Mesenchymal stem cell (in vitro differentiated cells and primary cell): Measurements from ENCODE around the gene RASGEF1C.
A peak's percentile ranks its signal among the peaks of the same experiment; 100 is the strongest.
"Not testable (repeated sequence)": the region's sequence is repeated elsewhere in the genome, so short reads cannot be mapped to it uniquely, and the experiment has no call there.

Experiments used
- DNase-seq: peaks from one replicate; pipeline ENCODE4 v3.0.0-alpha.2; 2013
- H2AFZ ChIP-seq: one replicate; pipeline ENCODE4 v1.6.1; 2013; ENCODE audit warnings: low read depth, mild to moderate bottlenecking, control low read depth, inconsistent platforms, low read length, moderate library complexity
- H2AK5ac ChIP-seq: 2 replicates; pipeline ENCODE4 v1.6.1; 2013; ENCODE audit warnings: low read length, moderate library complexity, mild to moderate bottlenecking, inconsistent platforms; ENCODE audit not compliant: severe bottlenecking
- H2BK120ac ChIP-seq: one replicate; pipeline ENCODE4 v1.6.1; 2013; ENCODE audit warnings: low read depth, mild to moderate bottlenecking, inconsistent platforms, low read length, moderate library complexity
- H2BK12ac ChIP-seq, 2 experiments: one replicate each; pipeline ENCODE4 v1.6.1; 2013; ENCODE audit warnings: inconsistent platforms in 2 of 2, low read length in 2 of 2, mild to moderate bottlenecking in 2 of 2, moderate library complexity in 2 of 2, control low read depth in 1 of 2
- H2BK15ac ChIP-seq: one replicate; pipeline ENCODE4 v1.6.1; 2013; ENCODE audit warnings: mild to moderate bottlenecking, low read depth, inconsistent platforms; ENCODE audit not compliant: poor library complexity, severe bottlenecking
- H2BK5ac ChIP-seq: 2 replicates; pipeline ENCODE4 v1.6.1; 2013; ENCODE audit warnings: low read depth, mild to moderate bottlenecking, low read length, control low read depth, inconsistent platforms; ENCODE audit not compliant: poor library complexity, severe bottlenecking
- H3K14ac ChIP-seq, 2 experiments: one replicate each; pipeline ENCODE4 v1.6.1; 2013; ENCODE audit warnings: inconsistent platforms in 2 of 2, low read length in 2 of 2, control low read depth in 1 of 2, mild to moderate bottlenecking in 1 of 2, moderate library complexity in 1 of 2
- H3K18ac ChIP-seq, 2 experiments: one replicate each; pipeline ENCODE4 v1.6.1; 2013; ENCODE audit warnings: inconsistent platforms in 2 of 2, low read length in 2 of 2, control low read depth in 1 of 2, low read depth in 1 of 2, mild to moderate bottlenecking in 1 of 2
- H3K23ac ChIP-seq, 2 experiments: one replicate each; pipeline ENCODE4 v1.6.1; 2013; ENCODE audit warnings: inconsistent platforms in 2 of 2, low read length in 2 of 2, mild to moderate bottlenecking in 2 of 2, moderate library complexity in 2 of 2, control low read depth in 1 of 2
- H3K27ac ChIP-seq: 2 replicates; pipeline ENCODE4 v1.5.1; 2013; ENCODE audit warnings: mild to moderate bottlenecking, moderate library complexity, low read length, control low read depth, inconsistent platforms; ENCODE audit not compliant: poor library complexity, severe bottlenecking
- H3K27me3 ChIP-seq, 2 experiments: 2 replicates each; pipeline versions ENCODE4 v1.6.1 to v1.7.0; 2013; ENCODE audit warnings: low read length in 2 of 2, mild to moderate bottlenecking in 2 of 2, moderate library complexity in 2 of 2, control low read depth in 1 of 2, inconsistent platforms in 1 of 2; ENCODE audit not compliant: control insufficient read depth in 1 of 2, insufficient read depth in 1 of 2
- H3K36me3 ChIP-seq, 2 experiments: 2 replicates each; pipeline versions ENCODE4 v1.6.1 to v1.7.0; 2013; ENCODE audit warnings: low read length in 2 of 2, control low read depth in 1 of 2, inconsistent platforms in 1 of 2, low read depth in 1 of 2, mild to moderate bottlenecking in 1 of 2; ENCODE audit not compliant: insufficient read depth in 2 of 2, control insufficient read depth in 1 of 2
- H3K4ac ChIP-seq, 2 experiments: one replicate each; pipeline ENCODE4 v1.6.1; 2013; ENCODE audit warnings: inconsistent platforms in 2 of 2, low read length in 2 of 2, mild to moderate bottlenecking in 2 of 2, moderate library complexity in 2 of 2, control low read depth in 1 of 2, low read depth in 1 of 2
- H3K4me1 ChIP-seq: 2 replicates; pipeline ENCODE4 v1.6.1; 2013; ENCODE audit warnings: low read depth, low read length, control low read depth; ENCODE audit not compliant: control insufficient read depth, insufficient read depth
- H3K4me2 ChIP-seq: 2 replicates; pipeline ENCODE4 v1.6.1; 2013; ENCODE audit warnings: low read length, mild to moderate bottlenecking, inconsistent platforms; ENCODE audit not compliant: poor library complexity, severe bottlenecking
- H3K4me3 ChIP-seq, 2 experiments: 2 replicates each; pipeline versions ENCODE4 v1.5.1 to v1.7.0; 2013; ENCODE audit warnings: low read length in 2 of 2, mild to moderate bottlenecking in 2 of 2, control low read depth in 1 of 2, low read depth in 1 of 2; ENCODE audit not compliant: insufficient read depth in 1 of 2
- H3K79me1 ChIP-seq: replicated peaks from 2 replicates; pipeline ENCODE4 v1.6.1; 2013; ENCODE audit warnings: mild to moderate bottlenecking, control low read depth, low read length, inconsistent platforms; ENCODE audit not compliant: poor library complexity, severe bottlenecking
- H3K9ac ChIP-seq: 2 replicates; pipeline ENCODE4 v1.7.0; 2013; ENCODE audit warnings: mild to moderate bottlenecking, low read length, moderate library complexity
- H3K9me3 ChIP-seq: 2 replicates; pipeline ENCODE4 v1.7.0; 2013; ENCODE audit warnings: mild to moderate bottlenecking, low read length; ENCODE audit not compliant: control insufficient read depth
- H4K8ac ChIP-seq: one replicate; pipeline ENCODE4 v1.6.1; 2013; ENCODE audit warnings: inconsistent platforms, mild to moderate bottlenecking, low read length, moderate library complexity
- H4K91ac ChIP-seq: one replicate; pipeline ENCODE4 v1.6.1; 2013; ENCODE audit warnings: mild to moderate bottlenecking, low read length, inconsistent platforms
- WGBS: methylation state at CpG from one replicate; pipeline ENCODE4 v1.1.7; 2013; ENCODE audit warnings: mixed read lengths; 5-methylcytosine and 5-hydroxymethylcytosine counted together

The RASGEF1C gene

GRCh38 chr5:180126716-180127681 lies 82.0 kb downstream of the RASGEF1C start:
- Histone ChIP-seq H3K4me1 (peaks cover 14% of the 10 kb centered on the region), H3K4me2 (no peak overlapping the region), H3K4ac (no peak overlapping the region), H4K91ac (no peak overlapping the region), H2BK5ac (no peak overlapping the region), H2BK12ac (no peak overlapping the region), H2AK5ac (no peak overlapping the region), H3K14ac (no peak overlapping the region), H2BK15ac (no peak overlapping the region), H3K27me3 (peaks cover 9 to 72% of the 10 kb centered on the region in 2 experiments), H3K4me3 (no peak overlapping the region), H3K9me3 (no peaks in the 10 kb centered on the region), H3K79me1 (no peaks in the 10 kb centered on the region), H3K36me3 (no peaks in the 10 kb centered on the region), H2AFZ (no peak overlapping the region), H2BK120ac (no peak overlapping the region), H3K23ac (no peak overlapping the region), H3K27ac (no peak overlapping the region), H3K9ac (no peak overlapping the region), H3K18ac (no peak overlapping the region), H4K8ac (no peak overlapping the region)
- peak; percentile 14 for DNase-seq
- 44% methylated on average over 58 of the region's 59 CpGs for WGBS

- not testable (repeated sequence) for H3K9ac ChIP-seq, DNase-seq, H3K9me3 ChIP-seq, H3K4me2 ChIP-seq, H4K91ac ChIP-seq, H2BK12ac ChIP-seq, H2BK5ac ChIP-seq, H2BK15ac ChIP-seq, H3K27ac ChIP-seq, H2BK120ac ChIP-seq, H3K4me3 ChIP-seq, H3K4ac ChIP-seq, H3K23ac ChIP-seq, H3K18ac ChIP-seq, H2AK5ac ChIP-seq, H3K36me3 ChIP-seq, H2AFZ ChIP-seq, H3K14ac ChIP-seq, H4K8ac ChIP-seq, H3K79me1 ChIP-seq
- WGBS: 76% methylated on average over 17 of the region's 17 CpGs
- H3K27me3 ChIP-seq: peaks cover 7 to 69% of the 10 kb centered on the region in 2 experiments
- H3K4me1 ChIP-seq: peaks cover 14% of the 10 kb centered on the region
Observed at GRCh38 chr5:180126156-180126555, 82.9 kb downstream of the RASGEF1C start.

GRCh38 chr5:180124662-180125061 lies 84.3 kb downstream of the RASGEF1C start:
- H3K23ac ChIP-seq, H3K4ac ChIP-seq: not testable (repeated sequence)

GRCh38 chr5:180122875-180123274 lies 86.1 kb downstream of the RASGEF1C start:
- Histone ChIP-seq H3K9ac (no peak overlapping the region), H2BK15ac (no peak overlapping the region), H3K14ac (no peak overlapping the region), H2AFZ (no peak overlapping the region), H4K91ac (no peak overlapping the region), H3K79me1 (no peaks in the 10 kb centered on the region), H4K8ac (no peak overlapping the region), H3K4me2 (no peak overlapping the region), H2BK120ac (no peak overlapping the region), H3K9me3 (no peaks in the 10 kb centered on the region), H3K4me1 (peaks cover 11% of the 10 kb centered on the region), H2BK12ac (no peak overlapping the region), H3K27ac (no peak overlapping the region), H2BK5ac (no peak overlapping the region), H3K4ac (no peak overlapping the region), H3K23ac (no peak overlapping the region), H2AK5ac (no peak overlapping the region), H3K18ac (no peak overlapping the region), H3K4me3 (no peak overlapping the region), H3K36me3 (no peaks in the 10 kb centered on the region), H3K27me3 (peaks cover 7 to 56% of the 10 kb centered on the region in 2 experiments)
- no CpG with 5 or more reads among the region's 1 CpG for WGBS
- DNase-seq: no peak

More at GRCh38 chr5:180124662-180125061, 84.3 kb downstream of the RASGEF1C start:
- not testable (repeated sequence) for H3K18ac ChIP-seq, H3K9me3 ChIP-seq, H3K79me1 ChIP-seq, H3K14ac ChIP-seq, H3K36me3 ChIP-seq, H4K91ac ChIP-seq, H2BK5ac ChIP-seq, H4K8ac ChIP-seq, H3K4me3 ChIP-seq, H2BK120ac ChIP-seq, H2BK12ac ChIP-seq, H2AK5ac ChIP-seq, H3K27ac ChIP-seq, H3K9ac ChIP-seq, H3K4me2 ChIP-seq, DNase-seq, H2AFZ ChIP-seq, H2BK15ac ChIP-seq
- Histone ChIP-seq H3K4me1 (peaks cover 14% of the 10 kb centered on the region), H3K27me3 (peaks cover 7 to 57% of the 10 kb centered on the region in 2 experiments)
- 98% methylated on average over 6 of the region's 6 CpGs for WGBS
